Activated T-helper 2 cell treated with anti-CD3 and anti-CD28 coated beads, Interferon-gamma antibody, Interleukin-2, Interleukin-4, amounts not matched to agents 10 μg/mL and 5 μg/mL and 100 μg/mL, durations not matched to agents 14 hours and 24 hours and 36 hours (primary cell): ENCODE measurements around the gene SIL1. TPM values are rescaled to one million over a fixed set of nuclear protein-coding genes. Genes with fewer than 3 reads are reported as not detected.
"Not testable (repeated sequence)": the region's sequence is repeated elsewhere in the genome, so short reads cannot be mapped to it uniquely, and the experiment has no call there.

Experiments
- DNase-seq: peaks from one replicate; pipeline ENCODE4 v3.0.0; 2021; ENCODE audit warnings: low spot score
- H3K27ac Mint-ChIP-seq: one replicate; pipeline ENCODE4 v1.8.0; 2021; ENCODE audit warnings: mixed read lengths
- H3K27me3 Mint-ChIP-seq: one replicate; pipeline ENCODE4 v1.8.0; 2021; ENCODE audit warnings: low read depth, mixed read lengths
- H3K36me3 Mint-ChIP-seq: one replicate; pipeline ENCODE4 v1.8.0; 2021; ENCODE audit warnings: low read depth, mixed read lengths
- H3K4me1 Mint-ChIP-seq: one replicate; pipeline ENCODE4 v1.8.0; 2021; ENCODE audit warnings: low read depth, mixed read lengths
- H3K4me3 Mint-ChIP-seq: one replicate; pipeline ENCODE4 v1.8.0; 2021; ENCODE audit warnings: low read depth, mild to moderate bottlenecking, moderate library complexity, mixed read lengths
- H3K9me3 Mint-ChIP-seq: one replicate; pipeline ENCODE4 v1.8.0; 2021; ENCODE audit warnings: mixed read lengths
- intact Hi-C: fragments of 100-400 bp; cut with micrococcal nuclease; formaldehyde crosslinking; loops from one replicate; pipeline ENCODE4 v1.15.1; 2023
- total RNA-seq: library from RNA; stranded (reverse); gene quantifications from 2 replicates; pipeline ENCODE4 v1.2.3, GENCODE V29; 2022

SIL1 gene
- total RNA-seq, 1 donor from 2014 or later = 31.1 TPM

DNA sequence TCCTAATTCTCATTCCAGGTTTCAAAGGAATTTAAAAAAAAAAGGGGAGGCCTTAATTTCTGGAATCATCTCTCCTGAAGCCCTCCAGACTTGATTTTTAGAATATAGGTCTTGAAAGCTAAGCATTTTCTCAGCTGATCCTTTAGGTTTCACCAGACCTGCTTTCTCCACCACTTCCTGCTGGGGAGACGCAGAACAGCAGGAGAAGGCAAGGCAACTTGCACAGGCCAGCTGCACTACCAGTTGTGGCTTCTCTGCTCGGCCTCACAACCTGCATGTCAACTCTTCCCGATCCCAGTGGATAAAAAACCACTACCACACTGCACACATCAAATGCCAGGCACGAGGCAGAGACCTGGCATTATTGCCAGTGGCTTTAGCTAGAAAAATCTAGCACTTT, 119.8 kb downstream of the SIL1 start:
- Mint-ChIP-seq H3K36me3 (peaks cover 4% of the 10 kb centered on the region), H3K27me3 (peaks cover 4% of the 10 kb centered on the region), H3K27ac (no peak overlapping the region), H3K4me3 (no peak overlapping the region), H3K9me3 (no peaks in the 10 kb centered on the region), H3K4me1 (no peaks in the 10 kb centered on the region)
- intact Hi-C loops = no loop called here
- DNase-seq = no peak

DNA sequence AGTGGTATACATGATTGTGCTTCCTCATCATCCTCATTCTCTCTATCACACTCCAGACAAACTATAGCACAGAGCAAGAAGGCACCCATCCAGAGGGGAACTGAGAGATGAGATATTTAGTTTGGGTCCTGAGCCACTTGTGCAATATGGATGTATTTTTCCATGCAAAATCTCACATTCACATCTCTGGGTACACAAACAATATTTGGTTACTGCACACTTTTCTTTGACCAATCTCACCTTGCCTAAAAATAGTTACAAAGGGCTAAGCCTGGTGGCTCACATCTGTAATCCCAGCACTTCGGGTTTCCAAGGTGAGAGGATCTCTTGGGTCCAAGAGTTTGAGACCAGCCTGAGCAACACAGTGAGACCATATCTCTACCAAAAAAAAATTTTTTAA, 120.3 kb downstream of the SIL1 start:
- DNase-seq = no peak
- no peaks in the 10 kb centered on the region for H3K4me1 Mint-ChIP-seq
- no peaks in the 10 kb centered on the region for H3K9me3 Mint-ChIP-seq
- intact Hi-C loops = no loop called here
- no peak overlapping the region for H3K27ac Mint-ChIP-seq
- H3K36me3 Mint-ChIP-seq = peaks cover 4% of the 10 kb centered on the region
- no peak overlapping the region for H3K4me3 Mint-ChIP-seq
- H3K27me3 Mint-ChIP-seq = peaks cover 4% of the 10 kb centered on the region

DNA sequence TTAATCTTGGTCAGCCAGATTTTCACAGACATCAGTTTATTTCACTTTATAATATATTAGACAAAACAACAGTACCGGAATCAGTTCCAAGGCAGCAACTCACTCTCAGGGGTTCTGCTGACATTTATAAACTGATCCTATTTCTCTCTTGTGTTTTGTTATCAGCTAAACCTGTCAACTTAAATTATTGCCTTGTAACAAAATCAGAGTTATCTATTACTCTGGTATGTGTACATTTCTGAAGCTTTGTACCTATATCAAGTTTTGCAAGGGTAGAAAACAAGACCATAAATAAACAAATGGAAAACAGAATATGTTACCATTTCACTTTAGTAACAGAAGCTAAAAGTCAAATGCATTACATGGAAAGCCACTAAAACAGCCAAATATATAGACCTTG, 122.1 kb downstream of the SIL1 start:
- intact Hi-C loops = no loop called here
- Mint-ChIP-seq H3K4me1 (no peaks in the 10 kb centered on the region), H3K36me3 (no peaks in the 10 kb centered on the region), H3K4me3 (no peak overlapping the region), H3K9me3 (no peaks in the 10 kb centered on the region), H3K27me3 (peaks cover 4% of the 10 kb centered on the region), H3K27ac (no peak overlapping the region)
- DNase-seq = no peak

DNA sequence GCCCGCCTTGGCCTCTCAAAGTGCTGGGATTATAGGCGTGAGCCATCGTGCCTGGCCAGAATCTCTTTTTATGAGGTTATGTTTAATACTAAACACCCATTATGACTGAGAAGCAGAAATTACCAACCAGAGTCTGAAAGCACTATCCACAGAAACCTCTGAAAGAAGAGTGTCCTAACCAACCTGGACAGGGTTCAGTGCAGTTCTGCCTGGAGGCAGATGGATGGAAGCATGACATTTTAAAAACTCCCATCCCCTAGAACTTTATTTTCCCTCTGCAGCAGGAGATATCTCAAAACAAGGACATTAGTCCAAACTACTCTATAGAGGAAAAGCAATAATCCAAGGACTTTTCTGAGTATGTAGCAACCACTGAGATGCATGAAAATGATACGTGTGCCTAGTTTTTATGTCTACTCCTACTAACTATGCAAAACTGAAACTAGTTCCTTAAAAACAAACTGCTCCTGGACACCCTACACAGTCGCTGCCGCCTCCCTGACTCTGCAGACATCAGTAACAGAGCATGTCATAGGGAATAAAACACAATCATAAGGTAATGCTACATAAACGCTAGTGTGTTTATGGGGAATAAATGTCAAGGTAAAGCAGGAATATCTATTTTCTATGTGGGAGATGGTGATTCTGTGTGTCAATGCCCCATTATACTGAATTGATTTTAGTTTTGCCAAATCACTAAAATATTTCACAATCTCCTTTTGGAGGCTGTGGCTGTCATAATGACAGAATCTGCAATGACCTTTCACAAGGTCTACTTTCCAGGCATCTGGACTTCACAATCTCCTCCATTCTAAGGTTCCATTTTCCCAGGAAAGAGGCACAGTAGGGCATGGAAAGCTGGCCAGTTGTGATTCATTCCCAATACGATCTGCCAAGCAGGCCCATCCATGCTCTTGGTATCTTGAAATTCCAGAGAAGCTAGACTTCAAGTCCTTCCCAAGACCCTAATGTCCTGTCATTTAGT, 122.8 kb downstream of the SIL1 start:
- H3K4me3 Mint-ChIP-seq = no peak overlapping the region
- H3K36me3 Mint-ChIP-seq = no peaks in the 10 kb centered on the region
- intact Hi-C loops = no loop called here
- peaks cover 4% of the 10 kb centered on the region for H3K27me3 Mint-ChIP-seq
- DNase-seq = no peak
- H3K4me1 Mint-ChIP-seq = no peaks in the 10 kb centered on the region
- no peaks in the 10 kb centered on the region for H3K9me3 Mint-ChIP-seq
- H3K27ac Mint-ChIP-seq = no peak overlapping the region

DNA sequence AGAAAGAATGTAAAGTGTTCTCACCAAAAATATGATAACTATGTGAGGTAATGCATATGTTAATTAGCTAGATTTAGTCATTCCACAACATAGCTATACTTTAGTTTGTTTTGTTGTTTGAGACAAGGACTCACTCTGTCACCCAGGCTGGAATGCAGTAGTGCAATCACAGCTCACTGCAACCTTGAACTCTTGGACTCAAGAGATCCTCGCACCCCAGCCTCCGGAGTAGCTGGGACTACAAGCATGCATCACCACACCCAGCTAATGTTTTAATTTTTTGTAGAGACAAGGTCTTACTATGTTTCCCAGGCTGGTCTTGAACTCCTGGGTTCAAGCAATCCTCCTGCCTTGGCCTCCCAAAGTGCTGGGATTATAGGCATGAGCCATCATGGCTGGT, 124.2 kb downstream of the SIL1 start:
- H3K27me3 Mint-ChIP-seq, H3K4me1 Mint-ChIP-seq, H3K36me3 Mint-ChIP-seq, intact Hi-C loops, H3K27ac Mint-ChIP-seq, H3K9me3 Mint-ChIP-seq, H3K4me3 Mint-ChIP-seq, DNase-seq: not testable (repeated sequence)

DNA sequence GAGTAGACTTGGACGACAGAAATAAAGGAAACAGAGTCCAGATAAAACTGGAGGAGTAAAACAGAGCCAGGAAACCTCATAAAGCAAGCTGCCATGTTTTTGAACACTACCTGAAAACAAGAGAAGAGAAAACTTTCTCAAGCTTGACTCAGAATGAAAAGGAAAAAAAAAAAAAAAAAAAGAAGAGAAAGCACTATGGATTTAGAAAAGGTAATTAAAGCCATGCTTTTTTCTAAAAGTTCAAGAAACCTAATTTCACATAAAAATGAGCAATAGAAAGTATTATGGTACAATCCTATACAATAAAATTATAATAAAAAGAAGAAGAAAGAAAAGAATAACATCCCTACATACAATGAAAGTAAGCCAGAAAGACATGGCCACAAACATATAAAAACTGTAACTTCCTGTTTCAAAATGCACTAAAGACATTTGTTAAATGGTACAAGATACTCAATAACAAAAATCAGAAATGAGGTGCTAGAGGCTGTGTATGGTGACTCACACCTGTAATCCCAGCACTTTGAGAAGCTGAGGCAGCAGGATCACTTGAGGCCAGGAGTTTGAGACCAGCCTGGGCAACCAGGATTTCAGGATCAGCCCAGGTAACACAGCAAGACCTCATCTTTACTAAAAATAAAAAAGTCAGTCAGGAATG, 129.5 kb downstream of the SIL1 start:
- Mint-ChIP-seq H3K4me1 (peaks cover 9% of the 10 kb centered on the region), H3K9me3 (no peaks in the 10 kb centered on the region), H3K36me3 (no peaks in the 10 kb centered on the region), H3K27me3 (no peaks in the 10 kb centered on the region), H3K27ac (peak overlapping the region; percentile 8), H3K4me3 (no peak overlapping the region)
- intact Hi-C loops = no loop called here
- no peak for DNase-seq

DNA sequence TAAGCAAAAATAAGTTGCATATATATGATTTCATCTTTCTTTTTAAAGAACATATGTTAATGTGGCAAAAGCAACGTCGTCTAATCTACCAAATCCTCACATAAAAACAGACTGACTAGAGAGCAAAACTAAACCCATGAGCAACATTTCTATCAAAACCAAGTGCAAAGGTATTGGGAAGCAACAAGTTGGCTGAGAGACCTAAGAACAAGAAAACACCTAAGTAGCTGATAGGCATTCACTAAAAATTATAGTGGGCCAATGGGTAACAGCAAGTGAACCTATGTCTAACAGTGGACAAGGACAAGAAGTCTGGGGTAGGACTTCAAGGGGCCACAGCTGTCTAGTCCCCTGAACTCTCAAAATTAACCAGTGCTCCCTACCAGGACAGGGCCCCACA, 130.1 kb downstream of the SIL1 start:
- intact Hi-C loops = no loop called here
- Mint-ChIP-seq H3K4me3 (no peak overlapping the region), H3K27me3 (no peaks in the 10 kb centered on the region), H3K27ac (peak overlapping the region; percentile 8), H3K4me1 (peaks cover 9% of the 10 kb centered on the region), H3K36me3 (no peaks in the 10 kb centered on the region), H3K9me3 (no peaks in the 10 kb centered on the region)
- DNase-seq = no peak

DNA sequence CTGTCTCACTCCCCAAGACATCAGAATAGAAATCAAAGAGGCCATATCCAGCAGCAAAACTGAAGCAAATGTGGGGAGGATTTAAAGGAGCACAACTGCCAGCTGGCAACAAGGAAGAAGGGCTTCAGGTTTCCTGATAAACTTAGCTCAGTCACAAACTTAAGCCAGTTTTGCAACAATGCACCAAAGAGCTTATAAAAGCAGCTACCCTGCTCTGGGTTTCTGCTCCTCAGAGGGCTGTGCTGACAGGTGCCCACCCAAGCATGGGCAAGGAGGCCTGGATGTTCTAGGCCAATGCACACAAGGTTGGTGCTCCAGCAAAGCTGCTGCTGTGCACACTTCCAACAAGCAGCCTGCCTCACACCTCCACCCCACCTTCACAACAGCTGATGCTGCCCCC, 132.9 kb downstream of the SIL1 start:
- no peak overlapping the region for H3K27ac Mint-ChIP-seq
- intact Hi-C loops = no loop called here
- H3K27me3 Mint-ChIP-seq = no peaks in the 10 kb centered on the region
- peaks cover 9% of the 10 kb centered on the region for H3K4me1 Mint-ChIP-seq
- no peaks in the 10 kb centered on the region for H3K9me3 Mint-ChIP-seq
- H3K36me3 Mint-ChIP-seq = no peaks in the 10 kb centered on the region
- DNase-seq = no peak
- no peak overlapping the region for H3K4me3 Mint-ChIP-seq

DNA sequence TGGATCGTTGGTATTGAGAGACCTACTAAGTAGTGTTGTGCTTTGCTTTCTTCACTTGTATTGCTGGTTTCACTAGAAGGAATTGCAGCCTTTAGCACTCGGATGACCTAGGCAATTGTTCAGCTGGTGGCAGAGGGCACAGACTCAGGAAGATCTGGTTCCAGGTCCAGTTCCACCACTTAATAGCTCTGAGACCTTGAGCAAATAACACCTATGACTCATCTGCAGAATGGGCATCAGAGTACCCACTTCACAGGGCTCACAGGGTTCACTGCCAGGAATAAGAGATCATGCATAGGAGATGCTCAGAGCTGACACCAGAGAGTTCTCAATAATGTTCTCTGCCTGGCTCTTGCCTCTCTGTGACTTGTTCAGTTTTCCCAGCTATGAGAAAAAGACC, 133.6 kb downstream of the SIL1 start:
- Mint-ChIP-seq H3K4me1 (peaks cover 9% of the 10 kb centered on the region), H3K36me3 (no peaks in the 10 kb centered on the region), H3K9me3 (no peaks in the 10 kb centered on the region), H3K27me3 (no peaks in the 10 kb centered on the region), H3K27ac (no peak overlapping the region), H3K4me3 (no peak overlapping the region)
- intact Hi-C loops = no loop called here
- DNase-seq = no peak

DNA sequence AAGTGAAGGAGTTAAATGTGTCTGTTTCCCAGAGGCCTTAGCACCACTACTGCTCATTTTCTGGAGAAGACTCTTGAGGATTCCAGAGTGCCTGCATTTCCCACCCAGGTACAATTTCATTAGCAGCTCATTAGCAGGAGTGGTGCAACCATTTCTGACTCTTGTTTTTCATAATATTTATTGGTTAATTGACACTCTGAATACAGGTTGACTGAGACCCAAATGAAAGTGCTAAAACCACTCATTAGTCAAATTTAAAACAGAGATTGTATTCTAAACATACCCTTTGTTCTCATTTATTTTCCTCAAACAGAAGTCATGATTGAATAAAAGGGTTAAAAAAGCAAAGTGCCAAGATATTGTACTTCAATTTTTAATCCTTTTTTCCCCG, 134.5 kb downstream of the SIL1 start:
- Mint-ChIP-seq H3K27ac (no peak overlapping the region), H3K27me3 (no peaks in the 10 kb centered on the region)
- no peak for DNase-seq

DNA sequence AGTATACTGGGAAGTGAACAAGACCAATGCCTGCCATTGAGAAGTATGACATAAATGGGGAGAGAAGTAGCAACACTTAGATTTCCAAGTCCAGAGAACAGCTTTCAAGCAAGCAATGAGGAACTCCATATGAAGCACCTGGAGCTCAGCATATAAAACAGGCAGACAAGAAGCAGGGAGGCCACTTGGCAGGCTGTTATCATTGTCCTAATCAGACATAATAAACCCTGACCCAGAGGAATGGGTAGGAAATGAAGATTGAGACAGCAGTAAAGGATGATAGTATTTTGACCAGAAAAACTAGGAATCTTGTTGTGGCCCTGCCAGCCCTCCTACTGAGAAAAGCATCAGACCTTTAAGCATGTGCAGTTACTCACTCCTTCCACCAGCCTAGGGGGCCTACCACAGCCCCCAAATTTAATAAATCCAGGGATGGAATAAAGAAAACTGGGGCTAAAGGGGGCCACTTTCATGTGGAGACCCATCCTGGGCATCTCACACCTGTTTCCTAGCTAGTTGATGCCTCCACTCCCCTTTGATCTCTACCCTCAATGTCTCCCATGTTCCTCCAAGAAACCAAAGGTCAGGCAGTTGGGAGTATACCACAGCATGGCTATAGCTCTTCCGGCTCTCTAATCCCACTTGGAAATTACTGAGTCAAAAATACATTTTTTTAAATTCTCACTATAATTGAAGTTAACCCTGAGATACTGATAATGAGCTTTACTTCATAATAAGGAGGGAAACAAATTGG, 135.1 kb downstream of the SIL1 start:
- no peak for DNase-seq
- Mint-ChIP-seq H3K4me1 (peaks cover 4% of the 10 kb centered on the region), H3K27ac (no peak overlapping the region), H3K9me3 (no peaks in the 10 kb centered on the region), H3K4me3 (no peak overlapping the region), H3K27me3 (no peaks in the 10 kb centered on the region), H3K36me3 (no peaks in the 10 kb centered on the region)
- intact Hi-C loops = no loop called here

More for the DNA sequence above, 134.5 kb downstream of the SIL1 start:
- Mint-ChIP-seq H3K9me3 (no peaks in the 10 kb centered on the region), H3K4me1 (peaks cover 8% of the 10 kb centered on the region), H3K36me3 (no peaks in the 10 kb centered on the region), H3K4me3 (no peak overlapping the region)
- intact Hi-C loops = no loop called here

DNA sequence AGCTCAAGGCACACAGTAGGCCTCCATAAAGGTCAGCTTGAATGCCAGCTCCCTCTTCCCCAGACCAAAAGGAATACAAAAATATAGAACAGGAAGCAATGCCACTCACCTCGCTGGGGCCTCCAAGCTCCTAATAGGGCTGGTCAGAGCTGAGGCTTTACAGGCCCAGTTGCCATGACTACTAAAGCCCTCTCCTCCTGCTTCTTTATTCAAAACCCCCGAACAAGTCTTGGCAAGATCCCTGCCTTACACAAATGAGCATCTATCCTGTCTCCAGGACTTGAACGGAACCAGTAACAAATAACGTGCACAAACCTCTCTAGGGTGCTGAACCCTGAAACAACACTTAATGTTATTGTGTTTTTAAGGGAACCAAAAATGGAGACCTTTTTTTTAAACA, 136.3 kb downstream of the SIL1 start:
- H3K27ac Mint-ChIP-seq = no peak overlapping the region

DNA sequence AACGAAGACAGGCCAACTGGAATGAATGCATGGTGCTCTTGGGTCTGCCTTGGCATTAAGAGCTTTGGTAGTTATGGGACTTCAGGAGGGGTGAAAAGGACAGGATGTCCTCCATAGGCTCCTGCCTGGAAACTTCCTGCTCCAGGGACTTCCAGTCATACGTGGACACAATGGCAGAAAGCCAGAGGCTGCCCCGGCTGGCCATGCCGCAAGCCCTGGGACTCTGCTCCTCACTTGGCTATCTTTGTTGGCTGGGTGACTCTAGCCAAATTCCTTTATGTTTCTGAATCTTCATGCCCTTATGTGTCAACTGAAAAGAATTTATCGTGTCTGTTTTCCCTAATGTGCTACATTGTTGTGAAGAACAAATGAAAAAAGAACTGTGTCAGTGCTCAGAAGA, 136.9 kb downstream of the SIL1 start:
- no peaks in the 10 kb centered on the region for H3K36me3 Mint-ChIP-seq
- H3K27ac Mint-ChIP-seq = no peak overlapping the region
- no peaks in the 10 kb centered on the region for H3K27me3 Mint-ChIP-seq
- no peak overlapping the region for H3K4me3 Mint-ChIP-seq
- intact Hi-C loops = no loop called here
- no peaks in the 10 kb centered on the region for H3K9me3 Mint-ChIP-seq
- DNase-seq = no peak
- H3K4me1 Mint-ChIP-seq = no peaks in the 10 kb centered on the region

More for the DNA sequence above, 136.3 kb downstream of the SIL1 start:
- Mint-ChIP-seq H3K36me3 (no peaks in the 10 kb centered on the region), H3K4me3 (no peak overlapping the region), H3K9me3 (no peaks in the 10 kb centered on the region), H3K4me1 (no peaks in the 10 kb centered on the region), H3K27me3 (no peaks in the 10 kb centered on the region)
- intact Hi-C loops = no loop called here
- DNase-seq = no peak
